T-helper 2 cell treated with Interferon-gamma antibody and Interleukin-4, amounts not matched to agents 5 μg/mL and 100 μg/mL, for 36 hours (primary cell): ENCODE data around the gene VPS37B.

Experiments used
- DNase-seq: peaks from one replicate; pipeline ENCODE4 v3.0.0; 2021; ENCODE audit warnings: low spot score
- H3K27ac Mint-ChIP-seq: one replicate; pipeline ENCODE4 v1.8.0; 2021; ENCODE audit warnings: mild to moderate bottlenecking, mixed read lengths
- H3K27me3 Mint-ChIP-seq: one replicate; pipeline ENCODE4 v1.8.0; 2021; ENCODE audit warnings: low read depth, mixed read lengths
- H3K36me3 Mint-ChIP-seq: one replicate; pipeline ENCODE4 v1.8.0; 2021; ENCODE audit warnings: low read depth, mixed read lengths
- H3K4me1 Mint-ChIP-seq: one replicate; pipeline ENCODE4 v1.8.0; 2021; ENCODE audit warnings: low read depth, mixed read lengths
- H3K4me3 Mint-ChIP-seq: one replicate; pipeline ENCODE4 v1.8.0; 2022; ENCODE audit warnings: mild to moderate bottlenecking, moderate library complexity, mixed read lengths
- H3K9me3 Mint-ChIP-seq: one replicate; pipeline ENCODE4 v1.8.0; 2021; ENCODE audit warnings: mixed read lengths

VPS37B gene

DNA sequence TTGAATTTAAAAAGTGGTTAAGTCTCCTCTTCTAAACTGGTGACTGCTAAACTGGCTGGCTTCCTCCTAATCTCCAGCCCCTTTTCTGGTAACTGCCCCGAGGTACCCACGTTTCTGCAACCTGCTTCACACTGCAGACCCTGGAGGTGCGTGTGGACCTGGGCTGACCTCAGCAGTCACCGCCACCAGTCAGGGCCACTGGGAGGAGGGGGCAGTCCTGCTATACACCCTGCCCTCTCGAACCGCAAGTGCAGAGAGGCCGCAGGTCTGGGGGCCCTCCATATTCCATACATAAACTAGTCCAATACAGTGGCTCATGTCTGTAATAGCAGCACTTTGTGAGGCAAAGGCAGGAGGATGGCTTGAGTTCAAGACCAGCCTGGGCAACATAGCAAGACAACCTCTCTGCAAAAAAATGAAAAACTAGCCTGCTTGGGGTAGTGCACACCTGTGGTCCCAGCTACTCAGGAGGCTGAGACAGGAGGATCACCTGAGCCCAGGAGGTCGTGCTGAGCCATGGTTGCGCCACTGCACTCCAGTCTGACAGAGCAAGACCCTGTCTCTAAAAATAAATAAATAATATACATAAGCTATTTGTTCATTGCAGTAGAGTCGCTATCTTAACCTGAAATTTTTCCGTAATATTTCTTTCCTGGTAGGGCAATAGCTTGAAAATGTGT, 25.6 kb downstream of the VPS37B start:
- Mint-ChIP-seq H3K4me3 (no peak overlapping the region), H3K27ac (no peak overlapping the region), H3K36me3 (peaks cover 33% of the 10 kb centered on the region), H3K9me3 (no peaks in the 10 kb centered on the region), H3K27me3 (peaks cover 17% of the 10 kb centered on the region), H3K4me1 (peaks cover 37% of the 10 kb centered on the region)
- no peak for DNase-seq

DNA sequence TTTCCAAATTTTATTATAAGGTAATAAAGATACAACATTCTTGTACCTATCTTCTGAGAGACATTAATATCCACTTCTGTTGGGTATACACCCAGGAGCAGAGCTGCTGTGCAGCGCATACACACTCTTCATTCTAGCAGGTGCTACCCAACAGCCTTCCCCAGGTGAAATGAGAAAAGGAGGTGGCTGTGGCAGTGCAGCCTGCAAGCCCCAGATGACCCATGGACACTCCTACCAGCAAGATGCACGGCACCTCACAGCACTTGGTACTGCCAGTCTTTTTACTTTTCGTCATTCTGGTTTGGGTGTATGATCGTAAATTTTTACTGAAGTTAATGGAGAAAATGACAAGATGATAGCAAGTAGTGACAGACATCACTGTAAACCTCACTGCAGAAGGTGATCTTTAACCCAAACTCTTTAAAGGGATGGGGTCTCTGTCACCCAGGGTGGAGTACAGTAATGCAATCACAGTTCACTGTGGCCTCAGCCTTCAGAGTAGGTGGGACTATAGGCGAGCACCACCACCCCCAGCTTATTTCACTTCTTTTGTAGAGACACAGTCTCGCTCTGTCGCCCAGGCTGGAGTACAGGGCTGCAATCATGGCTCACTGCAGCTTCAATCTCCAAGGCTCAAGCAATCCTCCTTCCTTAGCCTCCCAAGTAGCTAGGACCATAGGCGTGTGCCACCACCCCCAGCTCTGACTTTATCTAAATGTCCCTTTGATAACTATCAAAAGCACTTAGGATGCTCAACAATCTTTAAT, 26.5 kb downstream of the VPS37B start:
- Mint-ChIP-seq H3K4me1 (peaks cover 34% of the 10 kb centered on the region), H3K27ac (no peak overlapping the region), H3K27me3 (peaks cover 17% of the 10 kb centered on the region), H3K4me3 (no peak overlapping the region), H3K36me3 (peaks cover 34% of the 10 kb centered on the region), H3K9me3 (no peaks in the 10 kb centered on the region)
- no peak for DNase-seq

DNA sequence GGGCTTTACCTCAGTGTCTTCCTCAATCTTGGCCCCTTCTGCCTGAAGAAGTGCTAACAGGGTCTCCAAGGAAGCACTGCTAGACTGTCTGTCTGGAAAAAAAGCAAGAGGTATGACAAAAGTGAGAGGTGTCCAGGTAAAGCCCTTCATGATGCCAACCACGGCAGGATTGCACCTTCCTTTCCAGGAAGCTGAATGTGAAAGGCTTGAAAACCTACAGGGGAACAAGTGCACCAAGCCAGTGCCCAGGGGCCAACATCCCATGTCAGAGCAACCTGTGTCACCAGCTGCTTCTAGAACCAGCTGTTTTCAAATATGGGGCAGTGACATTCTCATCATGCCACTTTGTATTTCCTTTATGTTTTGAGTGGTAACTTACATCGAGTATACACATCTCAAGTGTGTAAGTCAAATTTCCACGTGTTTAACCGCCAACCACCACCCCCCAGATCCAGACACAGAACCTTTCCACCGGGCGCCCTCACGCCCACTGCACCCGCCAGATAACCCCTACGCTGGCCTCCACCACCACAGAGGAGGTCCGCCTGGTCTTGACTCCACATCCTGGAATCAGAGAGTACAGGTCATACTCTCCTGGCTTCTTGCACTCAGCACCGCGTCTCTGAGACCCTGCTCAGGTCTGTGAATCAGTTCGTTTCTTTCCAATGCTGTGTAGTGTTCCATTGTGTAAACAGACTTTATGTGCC, 27.3 kb downstream of the VPS37B start:
- DNase-seq = no peak
- H3K27ac Mint-ChIP-seq = no peak overlapping the region
- peaks cover 31% of the 10 kb centered on the region for H3K36me3 Mint-ChIP-seq
- no peaks in the 10 kb centered on the region for H3K9me3 Mint-ChIP-seq
- H3K27me3 Mint-ChIP-seq = peaks cover 15% of the 10 kb centered on the region
- no peak overlapping the region for H3K4me3 Mint-ChIP-seq
- peaks cover 26% of the 10 kb centered on the region for H3K4me1 Mint-ChIP-seq

DNA sequence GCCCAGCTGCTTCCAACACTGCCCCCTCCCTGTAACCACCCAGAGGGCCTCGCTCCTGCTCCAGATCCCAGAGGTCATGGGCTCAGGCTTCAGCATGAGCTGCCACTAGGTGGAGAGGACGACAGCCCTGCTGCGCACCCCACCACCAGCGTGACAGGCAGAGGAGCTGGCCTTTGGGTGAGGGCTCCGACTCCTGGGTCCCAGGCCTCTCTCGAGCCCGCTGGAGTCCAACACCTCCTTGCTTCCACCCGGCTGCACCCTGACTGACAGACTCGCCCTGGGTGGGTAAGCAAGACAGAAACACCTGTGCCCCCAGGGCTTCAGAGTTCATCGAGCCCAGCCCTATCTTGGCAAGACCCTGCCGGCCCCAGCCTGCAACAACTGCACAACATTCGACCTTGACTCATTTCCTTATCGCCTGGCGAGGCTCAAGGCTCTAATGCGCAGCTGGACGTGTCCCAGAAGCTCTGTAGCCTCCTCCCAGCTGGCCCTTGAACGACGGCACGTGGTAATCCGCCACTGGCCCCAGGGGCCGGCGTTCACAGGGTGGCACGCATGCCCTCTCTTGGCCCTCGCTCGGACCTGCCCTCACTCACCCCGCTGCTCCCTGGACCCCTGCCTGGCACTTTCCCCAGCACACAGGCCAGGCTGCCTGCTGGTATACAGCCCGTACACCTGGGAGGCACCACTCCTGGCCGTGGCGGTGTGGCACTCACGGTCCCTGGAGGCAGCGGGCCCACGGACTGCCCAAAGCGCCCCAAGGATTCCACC, 28.0 kb downstream of the VPS37B start:
- no peak for DNase-seq
- H3K27ac Mint-ChIP-seq = no peak overlapping the region
- peaks cover 29% of the 10 kb centered on the region for H3K36me3 Mint-ChIP-seq
- peaks cover 20% of the 10 kb centered on the region for H3K4me1 Mint-ChIP-seq
- no peak overlapping the region for H3K4me3 Mint-ChIP-seq
- H3K27me3 Mint-ChIP-seq = peaks cover 9% of the 10 kb centered on the region
- no peaks in the 10 kb centered on the region for H3K9me3 Mint-ChIP-seq

DNA sequence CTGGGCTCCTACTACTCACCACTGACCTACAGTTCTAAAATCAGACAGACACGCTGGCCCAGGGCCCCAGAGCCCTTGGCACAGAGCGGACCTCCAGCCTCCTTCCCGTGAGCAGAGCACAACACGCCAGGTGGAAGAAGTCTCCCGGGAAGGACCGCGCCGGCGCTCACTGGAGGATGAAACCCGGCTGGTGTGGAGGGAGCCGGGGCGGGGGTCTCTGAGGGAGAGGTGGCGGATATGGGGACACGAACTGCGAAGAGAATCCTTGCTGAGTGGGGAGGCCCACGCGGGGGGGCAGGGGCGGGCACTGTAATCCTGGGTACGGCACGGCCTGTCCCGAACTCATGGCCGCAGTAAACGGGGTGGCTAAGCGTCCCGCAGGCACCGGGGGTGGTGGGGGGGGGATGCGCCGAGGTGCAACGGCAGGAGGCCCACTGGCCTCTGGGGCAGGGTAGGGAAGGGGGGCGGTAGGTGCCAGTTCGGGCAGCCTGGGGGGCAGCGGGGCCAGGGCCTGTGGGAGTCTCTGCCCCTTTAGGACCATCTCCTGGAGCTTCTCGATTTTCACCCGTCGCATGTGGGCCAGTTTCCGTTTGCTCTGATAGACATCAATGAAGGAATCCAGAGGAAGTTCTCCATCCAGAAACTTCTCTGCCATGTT, 28.8 kb downstream of the VPS37B start:
- Mint-ChIP-seq H3K27me3 (peaks cover 6% of the 10 kb centered on the region), H3K36me3 (peaks cover 29% of the 10 kb centered on the region), H3K27ac (no peak overlapping the region), H3K9me3 (no peaks in the 10 kb centered on the region), H3K4me3 (no peak overlapping the region), H3K4me1 (peaks cover 12% of the 10 kb centered on the region)
- DNase-seq = no peak

DNA sequence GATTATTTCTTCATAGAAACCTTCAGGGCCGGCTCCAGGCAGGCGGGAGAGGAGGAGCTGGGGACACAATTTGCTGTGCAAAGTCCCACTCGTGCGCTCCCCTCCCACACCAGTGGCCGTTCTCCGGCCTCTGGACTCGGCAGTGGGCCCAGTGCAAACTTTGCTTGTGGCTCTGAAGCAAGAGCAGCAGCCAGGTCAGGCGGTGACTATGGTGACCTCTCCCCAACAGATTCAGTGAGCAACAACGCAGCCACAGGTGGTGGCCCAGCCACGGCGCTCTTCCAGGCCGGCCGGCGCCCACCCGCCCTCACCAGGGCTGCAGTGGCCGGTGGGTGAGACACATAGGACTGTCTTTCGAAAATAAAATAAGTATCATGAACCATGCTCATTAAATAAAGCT, 29.5 kb downstream of the VPS37B start:
- no peak overlapping the region for H3K4me3 Mint-ChIP-seq
- H3K27me3 Mint-ChIP-seq = peaks cover 2% of the 10 kb centered on the region
- peaks cover 24% of the 10 kb centered on the region for H3K36me3 Mint-ChIP-seq
- DNase-seq = no peak
- no peak overlapping the region for H3K27ac Mint-ChIP-seq
- H3K4me1 Mint-ChIP-seq = peaks cover 5% of the 10 kb centered on the region
- H3K9me3 Mint-ChIP-seq = no peaks in the 10 kb centered on the region

DNA sequence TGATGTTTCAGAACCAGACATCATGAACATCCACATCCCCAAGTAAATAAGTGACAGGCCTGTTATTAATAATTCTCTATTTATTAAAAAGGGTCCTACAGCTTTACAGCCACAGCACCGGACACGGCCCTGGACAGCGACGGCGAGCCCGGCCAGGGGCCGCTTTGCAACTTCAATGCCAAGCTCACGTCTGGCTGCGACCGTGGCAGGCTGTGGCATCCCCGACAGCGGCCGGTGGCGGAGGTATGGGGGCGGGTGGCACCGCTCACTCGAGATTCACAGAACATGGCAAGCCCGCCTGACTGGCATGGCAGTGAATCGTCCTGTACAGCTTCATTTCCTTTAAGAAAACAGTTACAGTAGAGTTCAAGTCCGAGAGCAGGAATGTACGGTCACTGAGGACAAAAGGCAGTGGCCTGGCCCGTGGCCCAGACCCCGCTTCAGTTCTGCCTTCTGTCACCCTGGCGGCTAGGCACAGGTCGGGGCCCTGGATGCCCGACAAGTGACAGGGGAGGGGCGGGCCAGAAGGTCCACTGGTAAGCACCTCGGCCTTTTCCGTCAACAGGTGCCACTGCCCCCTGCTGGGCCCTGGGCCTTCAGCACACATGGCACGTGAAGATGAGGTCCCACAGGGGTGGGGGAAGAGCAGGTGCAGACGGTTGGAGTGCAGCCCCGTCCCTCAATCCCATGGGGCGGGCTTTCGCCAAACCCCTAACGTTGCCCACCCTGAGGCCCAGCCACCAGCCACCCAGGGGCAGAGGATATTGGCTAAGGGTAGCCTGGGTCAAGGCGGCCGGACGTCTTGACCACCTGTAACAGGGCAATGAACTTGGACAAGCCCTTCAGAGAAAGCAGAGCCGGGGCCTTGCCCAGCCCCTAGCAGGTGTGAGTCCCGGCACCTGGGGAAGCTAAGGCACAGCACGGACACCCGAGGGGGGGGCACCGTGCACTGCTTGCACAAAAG, 30.4 kb downstream of the VPS37B start:
- H3K4me1 Mint-ChIP-seq = no peaks in the 10 kb centered on the region
- no peak overlapping the region for H3K27ac Mint-ChIP-seq
- no peak for DNase-seq
- no peaks in the 10 kb centered on the region for H3K27me3 Mint-ChIP-seq
- H3K36me3 Mint-ChIP-seq = peaks cover 22% of the 10 kb centered on the region
- H3K4me3 Mint-ChIP-seq = no peak overlapping the region
- H3K9me3 Mint-ChIP-seq = no peaks in the 10 kb centered on the region

DNA sequence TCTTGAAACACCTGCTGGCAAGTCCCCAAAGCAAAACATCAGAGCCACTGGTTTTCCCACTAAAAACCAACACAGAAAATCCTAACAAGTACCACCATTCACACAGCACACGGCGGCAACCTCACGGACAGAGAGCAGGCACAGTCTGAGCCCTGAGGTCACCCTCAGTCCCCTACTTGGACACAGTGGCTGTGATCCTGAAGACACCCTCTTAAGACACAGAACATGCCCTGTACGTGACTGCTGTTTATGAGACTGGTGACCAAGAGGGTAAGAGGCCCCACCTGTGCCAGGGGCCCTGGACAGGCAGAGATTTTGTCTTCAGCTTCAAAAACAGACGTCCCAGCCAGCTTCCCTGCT, 31.1 kb downstream of the VPS37B start:
- Mint-ChIP-seq H3K4me1 (no peaks in the 10 kb centered on the region), H3K36me3 (peaks cover 17% of the 10 kb centered on the region), H3K27ac (no peak overlapping the region), H3K9me3 (no peaks in the 10 kb centered on the region), H3K27me3 (no peaks in the 10 kb centered on the region), H3K4me3 (no peak overlapping the region)
- DNase-seq = no peak

DNA sequence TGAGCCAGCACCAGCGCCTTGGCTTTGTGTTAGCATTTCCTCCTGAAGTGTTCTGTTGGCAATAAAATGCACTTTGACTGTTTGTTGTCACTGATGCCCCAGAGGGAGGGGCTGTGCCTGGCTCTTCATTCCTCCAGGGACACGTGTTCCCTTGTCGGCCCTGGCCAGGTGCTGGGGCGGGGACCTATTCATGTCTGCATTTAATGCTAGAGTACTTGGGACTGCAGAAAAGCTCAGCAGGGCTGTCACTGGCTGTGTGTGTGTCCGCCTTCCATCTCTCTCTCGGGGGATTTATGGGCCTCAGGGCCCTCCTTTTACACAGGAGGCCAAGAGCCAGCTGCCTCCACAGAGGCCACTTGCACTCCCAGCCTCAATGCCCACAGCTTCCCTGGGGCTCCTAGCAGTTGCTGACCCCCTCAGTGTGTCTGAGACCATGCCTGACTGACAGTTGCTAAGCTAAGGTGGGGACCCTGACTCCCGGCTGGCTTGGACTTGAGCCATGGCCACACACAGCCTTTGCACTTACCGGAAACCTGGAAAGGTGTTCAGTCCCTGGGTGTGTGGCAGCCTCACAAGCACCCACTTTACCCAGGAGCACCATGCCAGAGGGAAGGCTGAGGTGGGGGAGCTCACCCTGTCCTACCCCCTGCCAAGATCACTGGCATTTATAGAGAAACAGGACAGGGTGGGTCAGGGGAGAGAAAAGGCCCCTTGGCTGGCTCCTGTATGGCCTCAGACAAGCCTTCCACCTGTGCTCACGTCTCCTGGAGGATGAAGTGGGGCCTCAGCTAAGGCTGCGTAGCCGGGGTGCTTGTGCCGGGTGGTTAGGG, 32.8 kb downstream of the VPS37B start:
- Mint-ChIP-seq H3K27ac (no peak overlapping the region), H3K4me1 (no peaks in the 10 kb centered on the region), H3K36me3 (peaks cover 7% of the 10 kb centered on the region), H3K4me3 (no peak overlapping the region), H3K27me3 (no peaks in the 10 kb centered on the region), H3K9me3 (no peaks in the 10 kb centered on the region)
- DNase-seq = no peak

DNA sequence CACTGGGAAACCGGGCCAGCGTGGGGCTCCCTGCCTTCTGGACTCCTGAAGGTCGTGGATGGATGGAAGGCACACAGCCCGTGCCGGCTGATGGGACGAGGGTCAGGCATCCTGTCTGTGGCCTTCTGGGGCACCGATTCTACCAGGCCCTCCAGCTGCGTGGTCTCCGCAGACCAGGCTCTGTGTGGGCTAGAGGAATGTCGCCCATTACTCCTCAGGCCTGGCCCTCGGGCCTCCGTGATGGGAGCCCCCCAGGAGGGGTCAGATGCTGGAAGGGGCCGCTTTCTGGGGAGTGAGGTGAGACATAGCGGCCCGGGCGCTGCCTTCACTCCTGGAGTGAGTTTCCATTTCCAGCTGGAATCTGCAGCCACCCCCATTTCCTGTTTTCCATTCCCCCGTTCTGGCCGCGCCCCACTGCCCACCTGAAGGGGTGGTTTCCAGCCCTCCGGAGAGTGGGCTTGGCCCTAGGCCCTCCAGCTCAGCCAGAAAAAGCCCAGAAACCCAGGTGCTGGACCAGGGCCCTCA, 33.8 kb downstream of the VPS37B start:
- H3K4me3 Mint-ChIP-seq = no peak overlapping the region
- no peaks in the 10 kb centered on the region for H3K27me3 Mint-ChIP-seq
- H3K36me3 Mint-ChIP-seq = peaks cover 7% of the 10 kb centered on the region
- DNase-seq = no peak
- H3K27ac Mint-ChIP-seq = no peak overlapping the region
- no peaks in the 10 kb centered on the region for H3K4me1 Mint-ChIP-seq
- H3K9me3 Mint-ChIP-seq = no peaks in the 10 kb centered on the region

DNA sequence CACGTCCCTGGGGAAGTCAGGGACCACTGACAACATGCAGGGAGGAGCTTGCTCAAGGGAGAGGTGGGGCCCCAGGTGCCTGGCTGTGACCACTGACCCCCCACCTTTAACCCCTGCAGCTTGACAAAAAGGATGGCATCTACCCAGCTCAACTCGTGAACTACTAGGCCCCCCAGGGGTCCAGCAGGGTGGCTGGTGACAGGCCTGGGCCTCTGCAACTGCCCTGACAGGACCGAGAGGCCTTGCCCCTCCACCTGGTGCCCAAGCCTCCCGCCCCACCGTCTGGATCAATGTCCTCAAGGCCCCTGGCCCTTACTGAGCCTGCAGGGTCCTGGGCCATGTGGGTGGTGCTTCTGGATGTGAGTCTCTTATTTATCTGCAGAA, 34.3 kb downstream of the VPS37B start:
- Mint-ChIP-seq H3K27ac (no peak overlapping the region), H3K4me1 (no peaks in the 10 kb centered on the region), H3K27me3 (no peaks in the 10 kb centered on the region), H3K9me3 (no peaks in the 10 kb centered on the region), H3K36me3 (peaks cover 3% of the 10 kb centered on the region), H3K4me3 (no peak overlapping the region)
- DNase-seq = no peak
